Measurements from ENCODE around the gene MYCN.

The MYCN gene

DNA sequence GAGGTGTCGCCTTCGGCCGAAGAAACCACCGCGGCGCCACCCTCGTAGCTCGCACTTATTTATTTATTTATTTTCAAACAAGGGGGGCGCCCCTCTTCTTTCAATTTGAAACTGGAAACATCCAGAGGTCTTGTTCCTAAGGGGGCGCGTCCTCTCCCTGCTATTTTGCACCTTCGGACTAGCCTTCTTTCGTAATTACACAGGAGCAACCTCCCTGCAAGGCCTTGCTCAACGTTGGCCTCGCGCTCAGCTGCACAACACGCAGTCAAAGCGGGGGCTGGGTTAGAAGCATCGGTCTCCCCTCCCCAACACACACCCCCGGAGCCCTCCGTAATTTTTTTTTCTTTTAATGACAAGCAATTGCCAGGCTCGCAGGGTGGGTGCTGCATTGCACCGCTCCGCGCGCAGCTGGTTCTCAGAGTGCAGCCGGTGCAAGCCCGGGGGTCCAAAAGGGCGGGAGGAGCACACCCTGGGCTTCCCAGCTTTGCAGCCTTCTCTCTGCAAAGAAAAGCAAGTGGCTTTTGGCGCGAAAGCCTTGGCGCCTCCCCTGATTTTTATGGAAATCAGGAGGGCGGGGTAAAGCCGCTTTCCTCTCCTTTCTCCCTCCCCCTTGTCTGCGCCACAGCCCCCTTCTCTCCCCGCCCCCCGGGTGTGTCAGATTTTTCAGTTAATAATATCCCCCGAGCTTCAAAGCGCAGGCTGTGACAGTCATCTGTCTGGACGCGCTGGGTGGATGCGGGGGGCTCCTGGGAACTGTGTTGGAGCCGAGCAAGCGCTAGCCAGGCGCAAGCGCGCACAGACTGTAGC is at the start of gene MYCN:
TSS of gene MYCN (plus strand) at position 697 of the 807 bp plus-strand sequence. CDS start 1,515 bp downstream, outside the sequence.
- H3K4me3 ChIP-seq (ENCODE audit: low read length), result no peak within 1 kb of the TSS; the same call in 1 of the 2 replicates
- no peak for TF ChIP-seq ZNF274 (IDR thresholded peaks at IDR 0.05; ENCODE audit: low read depth, low read length)

DNA sequence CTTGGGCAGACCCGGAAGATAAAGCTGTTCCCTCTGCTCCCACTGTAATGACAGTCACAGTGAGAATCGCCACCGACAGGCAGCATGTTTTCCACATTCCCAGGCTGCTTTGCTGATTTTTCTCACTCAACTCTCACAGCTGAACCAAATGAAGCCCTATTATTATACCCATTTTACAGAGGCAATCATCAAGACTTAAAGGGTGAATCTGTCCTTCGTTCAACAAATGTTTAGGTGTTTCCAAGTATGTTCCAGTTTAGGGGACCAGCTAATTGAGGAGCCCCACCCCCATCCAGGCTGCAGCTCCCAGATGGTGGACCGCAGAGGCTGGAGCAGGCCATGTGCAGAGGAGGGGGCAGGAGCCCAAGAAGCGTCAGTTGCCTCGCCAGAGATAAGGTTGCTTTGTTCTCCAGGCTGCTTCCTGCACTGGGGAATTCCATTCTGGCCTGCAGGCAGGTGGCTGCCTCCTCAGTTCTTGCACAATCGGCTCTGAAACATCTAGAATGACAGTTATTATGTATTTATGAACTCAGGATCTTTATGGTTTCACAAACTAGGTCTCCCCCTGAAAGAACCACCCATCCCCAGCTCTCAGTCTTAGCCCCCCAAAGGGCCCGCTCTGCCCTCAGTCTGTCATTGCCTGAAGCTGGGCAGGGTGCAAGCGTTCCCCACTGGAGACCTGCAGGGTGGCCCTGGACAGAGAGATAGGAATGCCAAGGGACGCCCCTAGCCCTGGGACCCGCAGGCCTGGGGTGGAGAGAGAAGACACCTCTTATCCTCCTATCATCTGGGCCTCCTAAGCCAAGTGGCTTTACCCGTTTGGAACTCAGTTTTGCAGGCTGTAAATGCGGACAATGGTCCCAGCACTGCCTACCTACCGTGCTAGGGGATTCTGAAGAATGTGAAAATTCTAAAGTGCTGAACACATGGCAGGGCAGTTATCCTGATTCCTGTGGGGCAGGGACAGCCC is 49.1 kb upstream of the MYCN start:
- TF ChIP-seq ZNF274 (IDR thresholded peaks at IDR 0.05; ENCODE audit: low read depth, low read length), result no peak

DNA sequence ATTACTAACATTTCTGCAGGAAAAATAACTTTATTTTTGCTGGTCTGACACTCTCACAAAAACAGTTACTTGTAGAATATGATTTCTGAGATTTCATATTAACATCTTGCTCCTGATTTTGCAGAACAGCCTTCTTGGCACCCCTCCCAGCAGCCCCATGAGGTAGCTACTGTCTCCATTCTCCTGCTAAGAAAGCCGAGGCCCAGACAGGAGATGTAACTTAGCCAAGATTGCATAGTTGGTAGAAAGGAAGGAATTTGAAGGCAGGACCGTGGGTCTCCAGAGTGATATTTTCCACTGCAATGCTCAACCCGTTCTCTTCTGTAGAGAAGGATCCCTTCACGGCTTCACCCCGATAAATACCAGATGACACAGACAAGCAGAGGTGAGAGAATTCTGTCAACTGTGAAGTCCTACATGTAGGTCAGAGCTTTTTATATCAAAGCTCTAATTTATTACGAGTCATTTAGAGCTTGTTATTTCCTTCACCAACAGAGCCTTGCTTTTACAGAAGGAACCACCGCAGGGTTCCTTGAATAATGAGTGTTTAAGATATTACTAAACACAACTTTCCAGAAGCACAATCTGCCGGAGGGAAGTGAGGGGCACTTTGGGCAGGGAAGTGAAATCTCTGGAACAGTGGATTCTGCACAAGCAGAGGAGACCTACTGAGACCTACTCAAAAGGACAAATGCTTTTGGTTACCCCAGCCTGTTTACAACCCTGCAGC is 48.0 kb upstream of the MYCN start:
- H3K4me3 ChIP-seq (ENCODE audit: low read length), result no peak overlapping the region
- no peak for TF ChIP-seq ZNF274 (IDR thresholded peaks at IDR 0.05; ENCODE audit: low read depth, low read length)

More for the DNA sequence above, 49.1 kb upstream of the MYCN start:
- H3K4me3 ChIP-seq (ENCODE audit: low read length), result no peak overlapping the region

DNA sequence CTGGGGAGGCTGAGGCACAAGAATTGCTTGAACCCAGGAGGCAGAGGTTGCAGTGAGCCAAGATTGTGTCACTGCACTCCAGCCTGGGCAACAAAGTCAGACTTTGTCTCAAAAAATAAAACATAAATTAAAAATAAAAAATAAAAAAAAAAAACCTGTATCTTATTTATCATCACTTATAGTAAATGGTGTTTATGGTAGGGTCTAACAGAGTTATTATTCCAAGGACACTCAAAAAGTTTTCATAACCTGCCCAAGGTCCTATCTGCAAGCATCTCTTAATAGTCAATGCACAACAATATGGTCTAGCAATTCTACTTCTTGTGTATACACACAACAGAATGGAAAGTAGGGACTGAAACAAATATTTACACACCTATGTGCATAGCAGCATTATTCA is 47.3 kb upstream of the MYCN start:
- TF ChIP-seq ZNF274 (IDR thresholded peaks at IDR 0.05; ENCODE audit: low read depth, low read length), result no peak
- no peak overlapping the region for H3K4me3 ChIP-seq (ENCODE audit: low read length)

DNA sequence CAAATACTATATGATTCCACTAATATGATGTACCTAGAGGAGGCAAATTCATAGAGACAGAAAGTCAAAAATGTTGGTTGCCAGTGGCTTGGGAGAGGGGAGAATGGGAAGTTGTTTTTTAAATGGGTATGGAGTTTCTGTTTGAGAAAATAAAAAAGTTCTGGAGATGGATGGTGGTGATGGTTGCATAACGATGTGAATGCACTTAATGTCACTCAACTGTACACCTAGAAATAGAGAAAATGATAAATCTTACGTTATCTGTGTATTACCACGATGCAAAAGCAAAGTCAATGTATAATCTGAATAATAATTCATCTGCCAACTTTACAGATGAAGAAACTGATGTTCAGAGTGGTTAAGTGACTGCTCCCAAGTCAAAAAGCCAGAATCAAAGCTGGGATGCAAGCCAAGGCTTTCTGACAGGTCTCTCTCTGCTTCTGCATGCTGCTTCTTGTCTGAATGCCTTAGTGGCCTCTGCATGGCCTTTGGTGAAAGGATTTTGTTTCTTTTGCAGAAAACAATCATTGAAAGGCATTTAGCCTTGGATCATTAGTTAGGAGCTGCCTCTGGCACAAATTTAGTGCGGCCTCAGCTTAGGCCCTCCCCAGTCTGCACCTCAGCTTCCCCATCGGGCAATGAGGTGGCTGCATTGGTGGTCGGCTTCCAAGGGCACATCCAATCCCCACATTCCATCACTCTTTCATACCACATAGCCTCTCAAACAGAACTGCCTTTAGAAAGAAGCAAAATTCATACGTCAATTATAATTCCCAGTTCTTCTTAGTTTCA is 46.5 kb upstream of the MYCN start:
- no peak overlapping the region for H3K4me3 ChIP-seq (ENCODE audit: low read length)
- TF ChIP-seq ZNF274 (IDR thresholded peaks at IDR 0.05; ENCODE audit: low read depth, low read length), result no peak

DNA sequence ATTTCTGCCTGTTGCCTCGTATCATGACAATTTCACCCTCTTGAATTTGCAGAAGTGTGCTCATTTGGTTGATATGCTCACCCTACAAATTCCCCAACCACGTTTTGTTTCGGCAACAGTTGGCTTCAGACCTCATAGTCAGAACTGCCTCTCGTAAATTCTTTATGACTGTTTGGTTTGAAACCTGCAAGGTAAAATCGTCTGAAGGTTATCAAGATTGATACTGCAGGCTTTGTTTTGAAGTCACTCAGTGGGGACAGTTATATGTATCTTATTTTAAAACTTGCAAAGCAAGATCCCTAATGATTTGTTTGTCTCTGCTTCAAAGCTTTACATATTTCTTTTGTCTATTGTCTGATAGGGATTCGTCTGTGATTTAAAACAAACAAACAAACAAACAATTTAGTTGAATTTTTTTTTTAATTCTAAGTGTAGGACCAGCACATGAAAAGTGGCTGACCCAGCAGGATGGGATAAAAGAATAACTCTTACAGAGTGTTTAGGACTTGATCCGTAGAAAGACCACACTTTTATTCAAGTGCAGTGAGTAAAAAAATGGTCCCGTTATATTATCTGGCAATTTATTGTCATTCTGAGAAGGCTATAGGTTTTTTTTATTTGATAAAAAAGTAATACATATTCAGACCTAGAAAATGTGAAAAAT is 45.7 kb upstream of the MYCN start:
- no peak for TF ChIP-seq ZNF274 (IDR thresholded peaks at IDR 0.05; ENCODE audit: low read depth, low read length)

DNA sequence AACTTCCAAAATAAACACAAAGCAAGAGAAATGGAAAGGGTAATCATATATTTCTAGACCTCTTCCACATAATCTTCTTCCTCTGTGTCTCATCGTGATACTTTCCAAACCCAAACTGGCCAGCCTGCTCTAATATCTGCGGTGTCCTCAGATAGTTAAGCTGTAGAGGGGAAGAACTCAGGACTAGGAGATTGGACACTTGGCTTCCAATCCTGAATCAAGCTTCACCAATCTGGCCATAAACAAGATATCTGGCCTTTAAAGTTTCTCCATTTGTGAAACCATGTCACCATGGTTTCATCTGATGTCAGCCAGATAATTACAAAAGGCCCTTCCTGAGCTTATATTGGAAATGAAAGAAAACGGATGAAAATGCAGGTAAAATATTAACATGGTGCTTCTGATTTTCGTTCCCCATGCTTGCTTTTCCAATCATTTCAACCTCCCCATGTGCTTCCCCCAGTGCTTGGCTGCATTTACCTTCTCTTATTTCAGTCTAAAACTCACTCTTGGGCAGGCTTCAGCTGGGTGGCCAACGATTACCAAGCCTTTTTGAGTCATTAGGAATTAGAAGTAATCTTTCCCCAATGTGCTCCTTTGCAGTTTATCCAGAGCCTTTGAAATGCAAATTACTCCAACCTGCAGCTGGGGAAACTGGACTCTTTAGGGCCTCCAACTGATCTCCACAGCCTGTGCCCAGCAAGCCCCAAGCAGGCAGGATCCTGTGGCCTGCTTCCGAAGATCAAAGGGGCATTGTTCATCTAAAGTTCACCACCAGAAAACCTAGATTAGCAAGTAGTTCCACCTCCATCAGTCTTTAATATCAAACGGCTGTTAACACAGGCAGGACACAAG is 44.5 kb upstream of the MYCN start:
- no peak overlapping the region for H3K4me3 ChIP-seq (ENCODE audit: low read length)
- TF ChIP-seq ZNF274 (IDR thresholded peaks at IDR 0.05; ENCODE audit: low read depth, low read length), result no peak

More for the DNA sequence above, 45.7 kb upstream of the MYCN start:
- no peak overlapping the region for H3K4me3 ChIP-seq (ENCODE audit: low read length)

DNA sequence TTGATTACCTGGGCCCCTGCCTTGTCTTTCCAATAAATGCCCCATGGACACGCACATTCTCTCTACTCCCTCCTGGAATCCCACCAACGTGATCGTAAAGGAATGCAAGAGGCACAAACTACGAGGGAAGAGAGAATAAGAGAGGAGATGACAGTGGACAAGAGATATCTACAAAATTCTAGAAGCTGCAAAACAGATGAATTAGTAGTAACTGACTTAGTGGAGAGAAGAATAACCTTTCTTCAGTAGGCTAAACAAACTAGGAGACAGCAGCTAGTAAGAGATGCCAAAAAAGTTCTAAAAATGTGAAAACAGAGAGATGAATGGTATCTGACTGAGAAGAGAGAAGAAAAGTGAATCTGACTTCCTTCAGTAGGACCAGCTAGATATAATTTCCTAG is 43.5 kb upstream of the MYCN start:
- no peak overlapping the region for H3K4me3 ChIP-seq (ENCODE audit: low read length)
- no peak for TF ChIP-seq ZNF274 (IDR thresholded peaks at IDR 0.05; ENCODE audit: low read depth, low read length)

DNA sequence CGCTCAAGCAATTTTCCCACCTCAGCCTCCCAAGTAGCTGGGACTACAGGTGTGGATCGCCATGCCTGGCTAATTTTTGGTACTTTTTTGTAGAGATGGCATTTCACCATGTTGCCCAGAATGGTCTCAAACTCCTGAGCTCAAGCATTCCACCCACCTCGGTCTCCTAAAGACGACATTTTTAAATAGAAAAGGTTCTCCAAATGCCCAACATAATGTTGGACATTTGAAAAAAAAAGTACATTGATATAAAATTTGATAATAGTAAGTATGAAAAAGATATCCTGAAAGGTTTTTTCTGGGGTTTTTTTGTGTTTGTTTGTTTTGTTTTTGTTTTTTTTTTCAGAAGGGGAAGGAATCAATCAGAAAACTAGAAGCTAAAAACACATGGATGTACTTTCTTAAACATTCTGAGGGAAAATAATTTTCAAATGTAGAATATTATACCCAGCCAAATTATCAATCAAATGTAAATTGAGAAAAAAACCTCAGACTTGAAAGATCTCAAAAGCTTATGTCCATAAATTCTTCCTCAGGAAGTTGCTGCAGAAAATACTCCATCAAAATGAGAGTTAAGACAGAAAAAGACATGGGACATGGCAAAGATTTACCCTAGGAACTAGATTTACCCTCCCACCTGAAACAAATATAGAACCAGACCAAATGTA is 42.8 kb upstream of the MYCN start:
- no peak for TF ChIP-seq ZNF274 (IDR thresholded peaks at IDR 0.05; ENCODE audit: low read depth, low read length)
- H3K4me3 ChIP-seq (ENCODE audit: low read length), result no peak overlapping the region

DNA sequence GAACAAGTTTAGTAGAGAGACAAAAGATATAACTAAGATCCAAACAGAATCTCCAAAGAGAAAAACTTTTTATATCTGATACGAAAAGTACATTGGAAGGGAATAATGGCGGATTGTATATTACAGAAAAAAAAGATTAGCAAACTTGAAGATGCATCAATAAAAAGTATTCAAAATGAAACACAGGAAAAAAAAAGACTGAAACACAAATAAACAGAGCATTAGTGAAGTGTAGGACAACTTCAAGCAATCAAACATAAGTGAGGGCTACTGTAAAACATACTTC is 41.1 kb upstream of the MYCN start:
- no peak for TF ChIP-seq ZNF274 (IDR thresholded peaks at IDR 0.05; ENCODE audit: low read depth, low read length)

DNA sequence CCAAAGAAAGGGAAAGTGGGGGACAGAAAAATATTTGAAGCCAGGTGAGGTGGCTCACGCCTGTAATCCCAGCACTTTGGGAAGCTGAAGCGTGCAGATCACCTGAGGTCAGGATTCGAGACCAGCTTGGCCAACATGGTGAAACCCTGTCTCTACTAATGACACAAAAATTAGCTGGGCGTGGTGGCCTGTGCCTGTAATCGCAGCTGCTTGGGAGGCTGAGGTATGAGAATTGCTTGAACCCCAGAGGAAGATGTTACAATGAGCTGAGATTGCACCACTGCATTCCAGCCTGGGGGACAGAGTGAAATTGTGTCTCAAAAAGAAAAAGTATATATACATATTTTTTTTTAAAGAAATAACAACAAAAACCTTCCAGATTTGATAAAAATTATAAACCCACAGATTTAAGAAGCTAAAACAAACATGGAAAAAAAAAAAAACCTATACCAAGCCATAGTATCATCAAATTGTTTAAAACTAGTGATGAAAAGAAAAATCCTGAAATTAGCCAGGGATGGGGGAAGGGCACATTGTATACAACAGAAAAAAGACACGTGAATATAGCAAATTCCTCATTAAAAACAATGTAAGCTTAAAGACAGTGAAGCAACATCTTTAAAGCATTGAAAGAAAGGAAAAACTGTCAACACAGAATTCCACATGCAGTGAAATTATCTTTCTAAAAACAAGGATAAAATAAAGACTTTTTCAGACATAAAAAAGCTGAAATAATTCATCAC is 40.4 kb upstream of the MYCN start:
- TF ChIP-seq ZNF274 (IDR thresholded peaks at IDR 0.05; ENCODE audit: low read depth, low read length), result no peak

More for the DNA sequence above, 41.1 kb upstream of the MYCN start:
- no peak overlapping the region for H3K4me3 ChIP-seq (ENCODE audit: low read length)

More for the DNA sequence above, 40.4 kb upstream of the MYCN start:
- H3K4me3 ChIP-seq (ENCODE audit: low read length), result no peak overlapping the region

Measured in GM08714 (cell line).